ENCODE results near the gene PDIA3. TPM values are rescaled to one million over a fixed set of nuclear protein-coding genes. Genes with fewer than 3 reads are reported as not detected.
"Not testable (repeated sequence)": the region's sequence is repeated elsewhere in the genome, so short reads cannot be mapped to it uniquely, and the experiment has no call there.

PDIA3 gene
- total and polyA plus RNA-seq, 2 of the 13 experiments (the other 11 are each of a cell fraction or from before 2014, with no cell fraction given) = 238 to 433 TPM

- Histone ChIP-seq H3K36me3 (replicated peaks in 1 of 2; ENCODE audit: control insufficient read depth in 1 of 2, insufficient read depth in 2 of 2, low read length in 2 of 2) (no peaks in the 10 kb centered on the region), H3K4me1 (ENCODE audit: insufficient read depth, low read length) (no peaks in the 10 kb centered on the region), H3K79me2 (ENCODE audit: insufficient read depth, low read length) (no peaks in the 10 kb centered on the region), H3K4me3 (replicated peaks in 1 of 3; ENCODE audit: insufficient read depth in 1 of 3, low read depth in 2 of 3, low read length in 3 of 3) (no peak overlapping the region), H3K27ac (ENCODE audit: extremely low read length, insufficient read depth, low read length) (no peak overlapping the region), H2AFZ (ENCODE audit: low read length) (no peak overlapping the region), H3K9ac (ENCODE audit: insufficient read depth, low read depth, low read length) (no peak overlapping the region), H4K20me1 (ENCODE audit: insufficient read depth, low read length) (no peaks in the 10 kb centered on the region), H3K27me3 (ENCODE audit: control insufficient read depth in 1 of 2, insufficient read depth in 2 of 2, low read length in 2 of 2) (no peaks in the 10 kb centered on the region), H3K9me3 (ENCODE audit: low read length) (no peaks in the 10 kb centered on the region), H3K4me2 (ENCODE audit: low read depth, low read length) (no peak overlapping the region)
- DNase-seq (ENCODE audit: low spot score) (no peak), FAIRE-seq (no peak), ATAC-seq (no peak)
- intact Hi-C loops (cut with micrococcal nuclease; ENCODE audit: unreplicated experiment) = no loop called here
- ChIA-PET POLR2A (no interaction called here), CTCF (ENCODE audit: low intra/inter-chr PET ratio, low total read pairs) (no interaction called here)
- TF ChIP-seq MAFF (IDR thresholded peaks at IDR 0.05; ENCODE audit: low read depth, low read length) = peak; percentile 68
- no peak for TF ChIP-seq ZNF691 (CRISPR knock-in tag; IDR thresholded peaks at IDR 0.05; ENCODE audit: borderline replicate concordance, low read depth)
- TF ChIP-seq MAFK (conservative IDR thresholded peaks at IDR 0.05 in 1 of 2, IDR thresholded peaks at IDR 0.05 in 1 of 2; ENCODE audit: low read length in 2 of 2) = peak; percentile 48 to 75; a peak in 3 of 4 replicates
- TF ChIP-seq AGO2 (optimal IDR thresholded peaks at IDR 0.05; ENCODE audit: low read depth, low read length) = no peak
- TF ChIP-seq FOXM1 (CRISPR knock-in tag; IDR thresholded peaks at IDR 0.05) = no peak
- WGBS (ENCODE audit: low lambda C conversion rate) = under 1% methylated on average over 6 of the region's 8 CpGs
- in situ Hi-C loops (cut with HindIII; ENCODE audit: extremely low pct_ligation_motif_present, low pct_unique_long_range_greater_than_20kb) = no loop called here
- no TSS peak for BruUV-seq (replicated peaks)
Observed at GRCh38 chr15:43702701-43703424, 43.4 kb upstream of the PDIA3 start.

- H3K79me2 ChIP-seq (ENCODE audit: insufficient read depth, low read length); H3K9ac ChIP-seq (ENCODE audit: insufficient read depth, low read depth, low read length); BruUV-seq (replicated peaks); in situ Hi-C loops (cut with HindIII; ENCODE audit: extremely low pct_ligation_motif_present, low pct_unique_long_range_greater_than_20kb); H3K36me3 ChIP-seq (replicated peaks in 1 of 2; ENCODE audit: control insufficient read depth in 1 of 2, insufficient read depth in 2 of 2, low read length in 2 of 2); H3K4me1 ChIP-seq (ENCODE audit: insufficient read depth, low read length); FAIRE-seq; H3K4me3 ChIP-seq (replicated peaks in 1 of 3; ENCODE audit: insufficient read depth in 1 of 3, low read depth in 2 of 3, low read length in 3 of 3); POLR2A ChIA-PET; intact Hi-C loops (cut with micrococcal nuclease; ENCODE audit: unreplicated experiment); H2AFZ ChIP-seq (ENCODE audit: low read length); H3K4me2 ChIP-seq (ENCODE audit: low read depth, low read length); DNase-seq (ENCODE audit: low spot score); CTCF ChIA-PET (ENCODE audit: low intra/inter-chr PET ratio, low total read pairs); H3K27ac ChIP-seq (ENCODE audit: extremely low read length, insufficient read depth, low read length); H3K27me3 ChIP-seq (ENCODE audit: control insufficient read depth in 1 of 2, insufficient read depth in 2 of 2, low read length in 2 of 2); H3K9me3 ChIP-seq (ENCODE audit: low read length); H4K20me1 ChIP-seq (ENCODE audit: insufficient read depth, low read length): not testable (repeated sequence)
- WGBS (ENCODE audit: low lambda C conversion rate) = no CpG with 5 or more reads among the region's 12 CpGs
- ATAC-seq = peak; percentile 42
Observed at GRCh38 chr15:43710431-43711131, 35.7 kb upstream of the PDIA3 start.

Data from HepG2 (cell line).